D721Med (cell line): ENCODE measurements around the gene STAB1.

Source experiments
- DNase-seq: peaks from one replicate; pipeline ENCODE4 v3.0.0; 2011; ENCODE audit warnings: low spot score; ENCODE audit not compliant: insufficient read length
- FAIRE-seq: peaks from 2 replicates; lab custom pipeline; 2011; peaks lifted over from hg19 to GRCh38; lab: Jason Lieb, UNC
- CTCF ChIP-seq: IDR thresholded peaks from 2 replicates; pipeline ENCODE4 v1.5.1; 2012; ENCODE audit warnings: mild to moderate bottlenecking, control low read depth; ENCODE audit not compliant: insufficient read depth; ENCODE audit errors: missing control alignments

STAB1 gene

GRCh38 chr3:52537165-52537620, 42.1 kb downstream of the STAB1 start:
- FAIRE-seq = no peak
- no peak for TF ChIP-seq CTCF
- no peak for DNase-seq

DNA sequence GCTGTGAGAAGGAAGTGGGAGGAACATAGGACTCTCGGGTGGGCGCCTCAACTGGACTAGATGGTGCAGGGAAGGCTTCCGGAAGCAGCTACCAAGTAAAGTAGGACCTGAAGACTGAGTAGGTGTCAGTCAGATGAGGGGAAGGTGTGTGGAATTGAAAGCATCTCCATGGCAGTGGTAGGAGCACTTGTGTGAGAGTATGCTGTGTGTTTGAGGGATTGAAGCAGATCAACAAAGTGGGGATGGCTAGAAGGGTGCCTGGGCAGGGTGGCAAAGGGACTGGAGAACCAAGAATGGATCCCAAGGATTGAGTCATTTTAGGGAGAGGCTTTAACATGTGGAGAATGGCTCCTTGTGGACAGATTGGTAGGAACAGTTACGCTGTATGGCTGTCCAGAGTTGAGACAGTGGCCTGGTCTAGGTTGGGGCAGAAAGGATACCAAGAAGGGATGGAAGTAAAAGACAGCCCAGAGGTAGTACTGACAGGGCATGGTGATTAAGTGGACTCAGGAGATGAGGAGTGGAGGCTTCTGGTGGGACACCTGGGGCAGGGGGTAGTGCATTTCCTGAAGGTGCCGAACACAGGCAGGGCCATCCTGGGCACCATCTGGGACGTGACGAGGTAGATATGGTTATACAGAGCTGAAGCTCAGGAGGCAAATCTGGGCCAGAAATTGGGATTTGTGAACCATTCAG, 42.7 kb downstream of the STAB1 start:
- no peak for TF ChIP-seq CTCF
- FAIRE-seq (no peak), DNase-seq (no peak)

- FAIRE-seq = no peak
- TF ChIP-seq CTCF = no peak
- no peak for DNase-seq
These were observed 44.0 kb downstream of the STAB1 start for GRCh38 chr3:52539010-52539653.

DNA sequence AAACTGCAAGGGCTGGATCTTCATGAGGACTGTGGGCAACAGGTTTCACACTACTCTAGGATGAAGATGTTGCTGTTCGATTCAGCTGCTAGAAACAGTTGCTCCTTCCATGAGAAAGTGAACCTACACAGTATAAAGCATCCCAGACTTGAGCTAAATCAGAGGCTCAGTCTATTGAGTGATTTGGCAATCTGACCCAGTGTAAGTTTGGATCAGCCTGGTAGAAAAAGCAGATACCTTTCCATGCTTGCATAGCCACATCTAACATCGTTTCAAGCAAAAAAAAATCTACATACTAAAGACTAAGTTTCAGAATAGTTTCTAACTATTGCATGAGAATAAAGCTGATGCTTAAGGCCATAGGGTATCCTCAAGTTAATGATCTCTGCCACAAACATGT, 45.9 kb downstream of the STAB1 start:
- no peak for TF ChIP-seq CTCF
- DNase-seq (no peak), FAIRE-seq (no peak)

- TF ChIP-seq CTCF = no peak
- DNase-seq = no peak
- FAIRE-seq = no peak
These were observed 49.8 kb downstream of the STAB1 start for GRCh38 chr3:52544937-52545336.

- FAIRE-seq (no peak), DNase-seq (no peak)
- TF ChIP-seq CTCF = no peak
These were observed 51.2 kb downstream of the STAB1 start for GRCh38 chr3:52546111-52546901.

DNA sequence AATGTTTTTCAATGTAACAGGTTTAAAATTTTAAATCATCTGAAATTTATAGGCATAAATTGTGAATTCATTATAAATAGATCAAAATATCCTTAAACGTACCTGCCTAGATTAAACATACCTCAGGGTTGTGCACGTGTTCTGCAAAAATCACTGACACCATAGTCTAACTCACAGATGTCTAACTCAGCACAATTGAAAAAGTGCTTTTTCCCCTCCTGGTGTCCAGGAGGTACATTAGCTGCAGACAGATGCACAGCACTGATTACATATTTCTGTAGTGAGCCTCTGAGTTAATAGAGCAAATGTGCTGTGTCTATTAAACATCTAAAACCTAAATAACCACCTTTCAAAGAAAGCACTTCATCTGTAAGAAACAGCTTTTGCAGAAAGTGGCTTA, 52.0 kb downstream of the STAB1 start:
- peak; percentile 46 for FAIRE-seq
- TF ChIP-seq CTCF = no peak
- no peak for DNase-seq
